ENCODE data around the gene PAFAH2.

- TF ChIP-seq CTCF (IDR thresholded peaks at IDR 0.05), result no peak
- no peak for TF ChIP-seq NRF1 (IDR thresholded peaks at IDR 0.05; ENCODE audit: low read depth, low read length)
- no peak for TF ChIP-seq RCOR1 (IDR thresholded peaks at IDR 0.05; ENCODE audit: low read length)
- TF ChIP-seq JUND (IDR thresholded peaks at IDR 0.05), result no peak
- no peak for TF ChIP-seq ELF1 (IDR thresholded peaks at IDR 0.05)
Measured at GRCh38 chr1:26041401-26041800, 43.5 kb upstream of the PAFAH2 start.

Data from SK-N-SH (cell line).